ENCODE results near the gene TMEM60. TPM values are rescaled to one million over a fixed set of nuclear protein-coding genes. Genes with fewer than 3 reads are reported as not detected.

The TMEM60 gene
- total and polyA plus RNA-seq, 4 donors, result 4.9 to 16.7 (median 9.8) TPM

DNA sequence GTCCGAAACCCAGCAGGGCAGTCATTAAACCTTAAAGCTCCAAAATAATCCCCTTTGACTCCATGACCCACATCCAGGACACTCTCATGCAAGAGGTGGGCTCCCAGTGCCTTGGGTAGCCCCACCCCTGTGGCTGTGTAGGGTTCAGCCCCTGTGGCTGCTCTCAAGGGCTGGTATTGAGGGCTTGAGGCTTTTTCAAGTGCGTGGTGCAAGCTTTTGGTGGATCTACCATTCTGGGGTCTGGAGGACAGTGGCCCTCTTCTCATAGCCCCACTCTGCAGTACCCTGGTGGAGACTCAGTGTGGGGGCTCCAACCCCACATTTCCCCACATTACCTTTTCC lies 51.4 kb downstream of the TMEM60 start:
- WGBS, result 80% methylated on average over 2 of the region's 2 CpGs
- H3K9ac ChIP-seq (ENCODE audit: low read depth in 1 of 2, low read length in 2 of 2), result no peak overlapping the region

DNA sequence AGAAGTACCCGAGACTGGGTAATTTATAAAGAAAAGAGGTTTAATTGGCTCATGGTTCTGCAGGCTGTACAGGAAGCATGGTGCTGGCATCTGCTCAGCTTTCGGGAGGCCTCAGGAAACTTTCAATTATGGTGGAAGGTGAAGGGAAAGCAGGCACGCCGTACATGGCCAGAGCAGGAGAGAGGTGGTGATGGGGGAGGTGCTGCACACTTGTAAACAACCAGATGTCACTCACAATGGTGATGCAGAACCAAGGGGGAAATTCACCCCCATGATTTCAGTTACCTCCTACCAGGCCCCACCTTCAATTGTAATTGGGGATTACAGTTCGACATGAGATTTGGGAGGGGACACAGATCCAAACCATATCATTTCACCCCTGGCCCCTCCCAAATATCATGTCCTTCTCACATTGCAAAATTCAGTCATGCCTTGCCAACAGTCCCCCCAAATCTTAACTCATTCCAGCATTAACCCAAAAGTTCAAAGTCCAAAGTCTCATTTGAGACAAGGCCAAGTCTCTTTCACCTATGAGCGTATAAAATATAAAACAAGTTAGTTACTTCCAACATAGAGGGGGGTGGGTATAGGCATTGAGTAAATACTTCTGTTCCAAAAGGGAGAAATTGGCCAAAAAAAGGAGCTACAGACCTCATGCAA lies 51.9 kb downstream of the TMEM60 start:
- 83% methylated on average over 6 of the region's 6 CpGs for WGBS
- Histone ChIP-seq H3K4me3 (ENCODE audit: low read depth in 1 of 3, low read length in 3 of 3) (no peak overlapping the region), H3K9me3 (ENCODE audit: control insufficient read depth in 4 of 4, low read length in 3 of 4) (no peaks in the 10 kb centered on the region), H3K4me1 (ENCODE audit: control insufficient read depth in 4 of 4, insufficient read depth in 4 of 4, low read length in 3 of 4) (peaks cover 6 to 16% (median 12%) of the 10 kb centered on the region in 4 donors), H3K27ac (ENCODE audit: low read depth in 1 of 2, low read length in 2 of 2) (no peak overlapping the region), H3K36me3 (ENCODE audit: control insufficient read depth in 4 of 4, insufficient read depth in 3 of 4, low read depth in 1 of 4, low read length in 3 of 4) (peaks cover 0 to 3% (median 2%) of the 10 kb centered on the region in 4 donors), H3K9ac (ENCODE audit: low read depth in 1 of 2, low read length in 2 of 2) (no peak overlapping the region), H3K27me3 (ENCODE audit: control insufficient read depth in 4 of 4, insufficient read depth in 4 of 4, low read length in 3 of 4) (no peaks in the 10 kb centered on the region)
- no peak for DNase-seq (ENCODE audit: low spot score)
- TF ChIP-seq RAD21 (IDR thresholded peaks at IDR 0.05), result no peak
- peak; percentile 66 for TF ChIP-seq HNF4G (IDR thresholded peaks at IDR 0.05)
- no peak for TF ChIP-seq TAF1 (conservative IDR thresholded peaks at IDR 0.05)
- no peak for TF ChIP-seq REST (IDR thresholded peaks at IDR 0.05)
- TF ChIP-seq HNF4A (conservative IDR thresholded peaks at IDR 0.05), result peak; percentile 85 to 90
- no peak for TF ChIP-seq CTCF (IDR thresholded peaks at IDR 0.05; ENCODE audit: low read depth, low read length, missing input control)
- no peak for TF ChIP-seq GABPA (IDR thresholded peaks at IDR 0.05 in 1 of 2, conservative IDR thresholded peaks at IDR 0.05 in 1 of 2)
- no peak for TF ChIP-seq ZBTB33 (IDR thresholded peaks at IDR 0.05)
- no peak for TF ChIP-seq FOXA1 (IDR thresholded peaks at IDR 0.05)
- no peak for TF ChIP-seq JUND (IDR thresholded peaks at IDR 0.05)
- peak; percentile 18 to 46 for TF ChIP-seq RXRA (IDR thresholded peaks at IDR 0.05)
- no peak for TF ChIP-seq YY1 (IDR thresholded peaks at IDR 0.05)
- no peak for TF ChIP-seq EGR1 (IDR thresholded peaks at IDR 0.05; ENCODE audit: low read depth in 2 of 2)
- TF ChIP-seq, protein P1, sequence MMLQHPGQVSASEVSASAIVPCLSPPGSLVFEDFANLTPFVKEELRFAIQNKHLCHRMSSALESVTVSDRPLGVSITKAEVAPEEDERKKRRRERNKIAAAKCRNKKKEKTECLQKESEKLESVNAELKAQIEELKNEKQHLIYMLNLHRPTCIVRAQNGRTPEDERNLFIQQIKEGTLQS (IDR thresholded peaks at IDR 0.05), result no peak
- no peak for TF ChIP-seq FOXA2 (IDR thresholded peaks at IDR 0.05)
- no peak for TF ChIP-seq NR2F2 (IDR thresholded peaks at IDR 0.05)
- peak; percentile 36 for TF ChIP-seq SP1 (IDR thresholded peaks at IDR 0.05)

More for the DNA sequence above, 51.4 kb downstream of the TMEM60 start:
- H3K36me3 ChIP-seq (ENCODE audit: control insufficient read depth in 4 of 4, insufficient read depth in 3 of 4, low read depth in 1 of 4, low read length in 3 of 4), result peaks cover 0 to 6% (median 2%) of the 10 kb centered on the region in 4 donors
- H3K27me3 ChIP-seq (ENCODE audit: control insufficient read depth in 4 of 4, insufficient read depth in 4 of 4, low read length in 3 of 4), result no peaks in the 10 kb centered on the region
- no peak overlapping the region for H3K4me3 ChIP-seq (ENCODE audit: low read depth in 1 of 3, low read length in 3 of 3)
- DNase-seq (ENCODE audit: low spot score), result no peak
- H3K27ac ChIP-seq (ENCODE audit: low read depth in 1 of 2, low read length in 2 of 2), result no peak overlapping the region
- TF ChIP-seq HNF4G (IDR thresholded peaks at IDR 0.05), result peak; percentile 0
- no peak for TF ChIP-seq REST (IDR thresholded peaks at IDR 0.05)
- peaks cover 6 to 16% (median 12%) of the 10 kb centered on the region in 4 donors for H3K4me1 ChIP-seq (ENCODE audit: control insufficient read depth in 4 of 4, insufficient read depth in 4 of 4, low read length in 3 of 4)
- no peaks in the 10 kb centered on the region for H3K9me3 ChIP-seq (ENCODE audit: control insufficient read depth in 4 of 4, low read length in 3 of 4)
